SU-DHL-6 (cell line): Measurements from ENCODE around the gene LSM14B.

ENCODE experiments used
- H2AFZ ChIP-seq: fragments of 200-600 bp; sonication (generic); 2 replicates; pipeline ENCODE4 v1.6.1; 2014; ENCODE audit warnings: low read depth, mild to moderate bottlenecking, moderate library complexity, mixed read lengths, antibody characterized with exemption, low read length; ENCODE audit not compliant: severe bottlenecking
- H3F3A ChIP-seq: fragments of 200-600 bp; shearing (Covaris generic); 2 replicates; pipeline ENCODE4 v1.6.0; 2016; ENCODE audit warnings: antibody characterized with exemption, mild to moderate bottlenecking; ENCODE audit not compliant: insufficient read depth
- H3K27ac ChIP-seq: fragments of 200-600 bp; sonication (generic); 2 replicates; pipeline ENCODE4 v1.5.1; 2016; ENCODE audit warnings: low read depth, mild to moderate bottlenecking, low read length, moderate library complexity, mixed read lengths
- H3K27me3 ChIP-seq: fragments of 200-600 bp; sonication (generic), shearing (Covaris generic); 2 replicates; pipeline ENCODE4 v1.6.0; 2014; ENCODE audit warnings: mild to moderate bottlenecking, low read length
- H3K36me3 ChIP-seq: fragments of 200-600 bp; sonication (generic); 2 replicates; pipeline ENCODE4 v1.6.1; 2014; ENCODE audit warnings: mild to moderate bottlenecking, low read length, mixed read lengths
- H3K4me2 ChIP-seq: fragments of 300-600, 200-600 bp; shearing (Covaris generic), sonication (generic); 2 replicates; pipeline ENCODE4 v1.6.0; 2014; ENCODE audit warnings: low read length, low read depth, mild to moderate bottlenecking; ENCODE audit not compliant: poor library complexity, severe bottlenecking
- H3K4me3 ChIP-seq: fragments of 200-600 bp; sonication (generic); 2 replicates; pipeline ENCODE4 v1.5.1; 2014; ENCODE audit warnings: antibody characterized with exemption, low read length, mild to moderate bottlenecking, mixed read lengths; ENCODE audit not compliant: insufficient read depth, poor library complexity, severe bottlenecking
- H3K79me2 ChIP-seq: fragments of 200-600 bp; sonication (generic); 2 replicates; pipeline ENCODE4 v1.6.1; 2014; ENCODE audit warnings: mild to moderate bottlenecking, low read length, moderate library complexity; ENCODE audit not compliant: insufficient read depth
- H3K9ac ChIP-seq: fragments of 200-600 bp; sonication (generic); 2 replicates; pipeline ENCODE4 v1.7.0; 2014; ENCODE audit warnings: mild to moderate bottlenecking, low read length
- H3K9me2 ChIP-seq: fragments of 200-600 bp; sonication (generic); replicated peaks from 2 replicates; pipeline ENCODE4 v1.6.1; 2014; ENCODE audit warnings: low read length; ENCODE audit not compliant: insufficient read depth
- H3K9me3 ChIP-seq: fragments of 200-600 bp; sonication (generic); 2 replicates; pipeline ENCODE4 v1.6.1; 2014; ENCODE audit warnings: low read length, mixed read lengths; ENCODE audit not compliant: insufficient read depth
- H4K20me1 ChIP-seq: fragments of 200-600 bp; sonication (generic); 2 replicates; pipeline ENCODE4 v1.6.1; 2014; ENCODE audit warnings: low read depth, mild to moderate bottlenecking, antibody characterized with exemption, low read length, moderate library complexity, mixed read lengths
- EZH2phosphoT487 ChIP-seq: fragments of 200-600 bp; sonication (generic), shearing (Covaris generic); conservative IDR thresholded peaks from 2 replicates; pipeline ENCODE4 v1.6.1; 2018; ENCODE audit warnings: mild to moderate bottlenecking, antibody characterized with exemption, low read length, moderate library complexity, mixed read lengths
- TF ChIP-seq, protein P1 (sequence below): fragments of 200-600 bp; sonication (generic); IDR thresholded peaks from one replicate; pipeline ENCODE4 v1.5.1; 2017; ENCODE audit warnings: antibody characterized with exemption, mild to moderate bottlenecking, low read length, moderate library complexity; ENCODE audit not compliant: insufficient read depth, poor library complexity, severe bottlenecking

Gene LSM14B

DNA sequence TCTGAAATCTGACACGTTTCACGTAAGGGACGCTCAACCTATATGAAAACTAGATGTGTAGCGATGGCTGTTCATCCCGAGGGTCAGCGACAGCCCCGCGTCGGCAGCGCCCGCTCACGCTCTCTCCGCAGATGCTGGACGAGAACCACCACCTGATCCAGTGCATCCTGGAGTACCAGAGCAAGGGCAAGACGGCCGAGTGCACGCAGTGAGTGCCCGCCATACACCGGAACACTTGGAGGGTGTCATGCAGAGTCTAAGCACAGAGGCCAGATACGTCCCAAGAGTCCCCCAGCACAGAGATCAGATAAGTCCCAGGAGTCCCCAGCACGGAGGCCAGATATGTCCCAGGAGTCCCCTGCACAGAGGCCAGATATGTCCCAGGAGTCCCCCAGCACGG is 36.3 kb downstream of the LSM14B start:
- Histone ChIP-seq H2AFZ (no peak overlapping the region), H3K4me3 (no peak overlapping the region), H3K4me2 (no peak overlapping the region), H3K9me3 (no peaks in the 10 kb centered on the region), H3K9me2 (no peaks in the 10 kb centered on the region), H4K20me1 (no peaks in the 10 kb centered on the region), H3K9ac (no peak overlapping the region), H3K27ac (no peak overlapping the region), H3K79me2 (0 out of 2 replicates have a peak, but pooled peaks cover 9% of the 10 kb centered on the region), H3K36me3 (no peaks in the 10 kb centered on the region), H3F3A (no peaks in the 10 kb centered on the region), H3K27me3 (no peaks in the 10 kb centered on the region)
- TF ChIP-seq, protein P1, sequence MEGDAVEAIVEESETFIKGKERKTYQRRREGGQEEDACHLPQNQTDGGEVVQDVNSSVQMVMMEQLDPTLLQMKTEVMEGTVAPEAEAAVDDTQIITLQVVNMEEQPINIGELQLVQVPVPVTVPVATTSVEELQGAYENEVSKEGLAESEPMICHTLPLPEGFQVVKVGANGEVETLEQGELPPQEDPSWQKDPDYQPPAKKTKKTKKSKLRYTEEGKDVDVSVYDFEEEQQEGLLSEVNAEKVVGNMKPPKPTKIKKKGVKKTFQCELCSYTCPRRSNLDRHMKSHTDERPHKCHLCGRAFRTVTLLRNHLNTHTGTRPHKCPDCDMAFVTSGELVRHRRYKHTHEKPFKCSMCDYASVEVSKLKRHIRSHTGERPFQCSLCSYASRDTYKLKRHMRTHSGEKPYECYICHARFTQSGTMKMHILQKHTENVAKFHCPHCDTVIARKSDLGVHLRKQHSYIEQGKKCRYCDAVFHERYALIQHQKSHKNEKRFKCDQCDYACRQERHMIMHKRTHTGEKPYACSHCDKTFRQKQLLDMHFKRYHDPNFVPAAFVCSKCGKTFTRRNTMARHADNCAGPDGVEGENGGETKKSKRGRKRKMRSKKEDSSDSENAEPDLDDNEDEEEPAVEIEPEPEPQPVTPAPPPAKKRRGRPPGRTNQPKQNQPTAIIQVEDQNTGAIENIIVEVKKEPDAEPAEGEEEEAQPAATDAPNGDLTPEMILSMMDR = no peak
- no peak for TF ChIP-seq EZH2phosphoT487

DNA sequence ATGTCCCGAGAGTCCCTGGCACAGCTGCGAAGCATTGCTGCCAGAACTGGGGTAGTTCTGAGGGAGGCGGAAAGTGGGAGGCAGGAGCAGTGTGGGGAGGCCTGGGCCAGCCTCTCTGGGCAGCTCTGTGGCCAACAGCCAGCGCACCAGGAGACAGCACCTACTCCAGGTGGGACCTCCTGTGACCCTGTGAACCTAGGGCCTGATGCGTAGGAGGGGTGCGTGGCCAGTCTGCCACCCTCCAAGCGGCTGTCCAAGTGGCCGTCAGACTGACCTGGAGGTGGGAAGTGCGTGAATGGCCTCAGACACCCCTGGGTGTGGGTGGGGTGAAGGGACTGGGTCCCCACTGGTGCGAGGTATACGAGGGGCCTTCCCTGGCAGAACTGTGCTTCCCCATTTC is 36.8 kb downstream of the LSM14B start:
- no peaks in the 10 kb centered on the region for H3K27me3 ChIP-seq
- H4K20me1 ChIP-seq = no peaks in the 10 kb centered on the region
- TF ChIP-seq, protein P1 = no peak
- no peak for TF ChIP-seq EZH2phosphoT487
- no peak overlapping the region for H3K4me2 ChIP-seq
- H2AFZ ChIP-seq = no peak overlapping the region
- H3K4me3 ChIP-seq = no peak overlapping the region
- no peaks in the 10 kb centered on the region for H3F3A ChIP-seq
- 0 out of 2 replicates have a peak, but pooled peaks cover 4% of the 10 kb centered on the region for H3K79me2 ChIP-seq
- H3K9me2 ChIP-seq = no peaks in the 10 kb centered on the region
- no peaks in the 10 kb centered on the region for H3K9me3 ChIP-seq
- no peak overlapping the region for H3K27ac ChIP-seq
- H3K36me3 ChIP-seq = no peaks in the 10 kb centered on the region
- H3K9ac ChIP-seq = no peak overlapping the region

GRCh38 chr20:62159839-62160238 is 37.6 kb downstream of the LSM14B start:
- no peaks in the 10 kb centered on the region for H3K27me3 ChIP-seq
- H3K36me3 ChIP-seq = no peaks in the 10 kb centered on the region
- H3K4me2 ChIP-seq = no peak overlapping the region
- no peaks in the 10 kb centered on the region for H3K79me2 ChIP-seq
- H3K27ac ChIP-seq = no peak overlapping the region
- no peak overlapping the region for H3K9ac ChIP-seq
- H3K4me3 ChIP-seq = no peak overlapping the region
- H3F3A ChIP-seq = no peaks in the 10 kb centered on the region
- no peaks in the 10 kb centered on the region for H4K20me1 ChIP-seq
- no peaks in the 10 kb centered on the region for H3K9me2 ChIP-seq
- no peaks in the 10 kb centered on the region for H3K9me3 ChIP-seq
- H2AFZ ChIP-seq = no peak overlapping the region
- TF ChIP-seq, protein P1 = no peak
- no peak for TF ChIP-seq EZH2phosphoT487
